Astrocyte (in vitro differentiated cells and primary cell): ENCODE results near the gene OCEL1.

ENCODE experiments used
- EZH2 ChIP-seq: IDR thresholded peaks from 2 replicates; pipeline ENCODE4 v1.6.1; 2012; ENCODE audit warnings: mild to moderate bottlenecking, low read length, inconsistent platforms; ENCODE audit not compliant: insufficient read depth
- TF ChIP-seq, protein P1 (sequence below): IDR thresholded peaks from 2 replicates; pipeline ENCODE4 v1.5.1; 2011; ENCODE audit warnings: low read depth, mild to moderate bottlenecking, inconsistent platforms, low read length, moderate library complexity; ENCODE audit not compliant: insufficient read depth

DNA sequence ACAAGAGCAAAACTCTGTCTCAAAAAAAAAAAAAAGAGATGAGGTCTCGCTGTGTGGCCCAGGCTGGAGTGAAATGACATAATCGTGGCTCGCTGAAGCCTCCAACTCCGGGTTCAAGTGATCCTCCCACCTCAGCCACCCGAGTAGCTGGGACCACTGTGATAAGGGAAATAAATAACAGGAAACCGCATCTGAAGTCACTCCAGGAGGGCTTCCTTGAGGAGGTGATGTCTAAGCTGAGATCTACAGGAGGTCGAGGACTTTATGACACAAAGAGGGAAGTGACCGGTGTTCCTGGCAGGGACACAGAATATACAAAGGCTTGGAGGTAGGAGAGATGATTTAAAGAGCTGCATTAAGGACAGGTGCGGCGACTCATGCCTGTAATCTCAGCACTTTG lies 28.6 kb downstream of the OCEL1 start:
- TF ChIP-seq, protein P1, sequence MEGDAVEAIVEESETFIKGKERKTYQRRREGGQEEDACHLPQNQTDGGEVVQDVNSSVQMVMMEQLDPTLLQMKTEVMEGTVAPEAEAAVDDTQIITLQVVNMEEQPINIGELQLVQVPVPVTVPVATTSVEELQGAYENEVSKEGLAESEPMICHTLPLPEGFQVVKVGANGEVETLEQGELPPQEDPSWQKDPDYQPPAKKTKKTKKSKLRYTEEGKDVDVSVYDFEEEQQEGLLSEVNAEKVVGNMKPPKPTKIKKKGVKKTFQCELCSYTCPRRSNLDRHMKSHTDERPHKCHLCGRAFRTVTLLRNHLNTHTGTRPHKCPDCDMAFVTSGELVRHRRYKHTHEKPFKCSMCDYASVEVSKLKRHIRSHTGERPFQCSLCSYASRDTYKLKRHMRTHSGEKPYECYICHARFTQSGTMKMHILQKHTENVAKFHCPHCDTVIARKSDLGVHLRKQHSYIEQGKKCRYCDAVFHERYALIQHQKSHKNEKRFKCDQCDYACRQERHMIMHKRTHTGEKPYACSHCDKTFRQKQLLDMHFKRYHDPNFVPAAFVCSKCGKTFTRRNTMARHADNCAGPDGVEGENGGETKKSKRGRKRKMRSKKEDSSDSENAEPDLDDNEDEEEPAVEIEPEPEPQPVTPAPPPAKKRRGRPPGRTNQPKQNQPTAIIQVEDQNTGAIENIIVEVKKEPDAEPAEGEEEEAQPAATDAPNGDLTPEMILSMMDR: no peak
- no peak for TF ChIP-seq EZH2
